K562 (cell line): Measurements from ENCODE around the gene DPH2. TPM values are rescaled to one million over a fixed set of nuclear protein-coding genes. Genes with fewer than 3 reads are reported as not detected.
A peak's percentile ranks its signal among the peaks of the same experiment; 100 is the strongest.

Experiments used
- ATAC-seq: fragments of 200-7000 bp; cut with Tn5 transposase; 3 replicates; pipeline ENCODE4 v1.9.1; 2020; ENCODE audit warnings: moderate library complexity
- BruUV-seq: library from RNA; stranded (reverse); fragments of 400-500 nt; replicated peaks from 2 replicates; lab custom pipeline; 2021; lab: Mats Ljungman, UMichigan
- CTCF ChIA-PET: fragments of 300-600 bp; formaldehyde crosslinking; extraction: SDS; loops from one replicate; lab custom pipeline; 2021; ENCODE audit warnings: low intra/inter-chr PET ratio; lab: Yijun Ruan, JAX
- POLR2A ChIA-PET: fragments of 300-600, 350-650 bp; sonication (Branson Sonifier 250); formaldehyde crosslinking; extraction: SDS; loops from one replicate; lab custom pipeline; 2021; ENCODE audit warnings: antibody characterized with exemption, inconsistent platforms; lab: Yijun Ruan, JAX
- DNase-seq, 4 experiments: peaks; one replicate each; pipeline versions ENCODE4 v3.0.0 to v3.0.0-alpha.2; 2011 to 2018; ENCODE audit warnings: low spot score in 3 of 4, mixed read lengths in 3 of 4; ENCODE audit errors: extremely low read depth in 1 of 4
- FAIRE-seq: peaks from 2 replicates; lab custom pipeline; 2011; peaks lifted over from hg19 to GRCh38; lab: Jason Lieb, UNC
- H2AFZ ChIP-seq: 2 replicates; pipeline ENCODE4 v1.6.0; 2011; ENCODE audit warnings: low read depth, low read length, control low read depth, inconsistent platforms
- H3K27ac ChIP-seq: fragments of 200-600 bp; 3 replicates; pipeline ENCODE4 v1.8.0; 2011; ENCODE audit warnings: low read depth, mild to moderate bottlenecking, control low read depth, inconsistent platforms, low read length, moderate library complexity, mixed read lengths; ENCODE audit errors: extremely low read depth
- H3K27me3 ChIP-seq, 2 experiments: fragments of 300-600 bp in 1 of 2; 2 replicates in 1 of 2; 3 replicates in 1 of 2; pipeline versions ENCODE4 v1.6.0 to v1.8.0; 2011; ENCODE audit warnings: inconsistent platforms in 2 of 2, low read length in 2 of 2, mild to moderate bottlenecking in 1 of 2, mixed read lengths in 1 of 2, moderate library complexity in 1 of 2; ENCODE audit not compliant: control insufficient read depth in 2 of 2, insufficient read depth in 2 of 2
- H3K36me3 ChIP-seq: fragments of 300-600 bp; 3 replicates; pipeline ENCODE4 v1.8.0; 2011; ENCODE audit warnings: mild to moderate bottlenecking, low read length, inconsistent platforms; ENCODE audit not compliant: control insufficient read depth, insufficient read depth
- H3K4me1 ChIP-seq, 2 experiments: fragments of 200-600 bp in 1 of 2; replicated peaks in 1 of 2; 2 replicates in 1 of 2; 3 replicates in 1 of 2; pipeline versions ENCODE4 v1.5.1 to v1.8.0; 2011; ENCODE audit warnings: inconsistent platforms in 2 of 2, low read length in 2 of 2, mild to moderate bottlenecking in 1 of 2, mixed read lengths in 1 of 2, moderate library complexity in 1 of 2; ENCODE audit not compliant: control insufficient read depth in 2 of 2, insufficient read depth in 2 of 2
- H3K4me2 ChIP-seq: 2 replicates; pipeline ENCODE4 v1.6.1; 2011; ENCODE audit warnings: low read length, control low read depth, inconsistent platforms, mixed read lengths; ENCODE audit not compliant: insufficient read depth
- H3K4me3 ChIP-seq: fragments of 200-600 bp; sonication (generic), shearing (Covaris generic); 2 replicates; pipeline ENCODE4 v1.5.1; 2016; ENCODE audit warnings: control low read depth, inconsistent platforms
- H3K79me2 ChIP-seq: fragments of 200-600 bp; 3 replicates; pipeline ENCODE4 v1.8.0; 2011; ENCODE audit warnings: low read length, inconsistent platforms; ENCODE audit not compliant: control insufficient read depth, insufficient read depth
- H3K9ac ChIP-seq, 2 experiments: 2 replicates each; pipeline versions ENCODE4 v1.6.0 to v1.6.1; 2011; ENCODE audit warnings: low read depth in 2 of 2, low read length in 2 of 2, control low read depth in 1 of 2, inconsistent platforms in 1 of 2, mild to moderate bottlenecking in 1 of 2, mixed read lengths in 1 of 2; ENCODE audit not compliant: insufficient read depth in 1 of 2
- H3K9me1 ChIP-seq: one replicate; pipeline ENCODE4 v1.6.0; 2011; ENCODE audit warnings: inconsistent platforms, mild to moderate bottlenecking, low read length, moderate library complexity; ENCODE audit not compliant: control insufficient read depth, insufficient read depth
- H3K9me3 ChIP-seq: replicated peaks from 2 replicates; pipeline ENCODE4 v1.5.1; 2011; ENCODE audit warnings: low read depth, low read length, inconsistent platforms; ENCODE audit not compliant: control insufficient read depth, insufficient read depth
- H4K20me1 ChIP-seq: replicated peaks from 2 replicates; pipeline ENCODE4 v1.6.1; 2011; ENCODE audit warnings: low read length, inconsistent platforms, mixed read lengths; ENCODE audit not compliant: control insufficient read depth, insufficient read depth
- BCL6 ChIP-seq: fragments of 250-450 bp; sonication (Bioruptor Pico); IDR thresholded peaks from 2 replicates; pipeline ENCODE4 v1.4.0; 2020
- NR3C1 ChIP-seq: sonication (generic); formaldehyde crosslinking; IDR thresholded peaks from 2 replicates; pipeline ENCODE4 v1.8.1; 2022; ENCODE audit warnings: missing genetic modification reagents
- NRF1 ChIP-seq, 2 experiments: fragments of 450-650 bp; IDR thresholded peaks in 1 of 2; conservative IDR thresholded peaks in 1 of 2; 2 replicates each; pipeline ENCODE4 v1.6.1; 2014; ENCODE audit warnings: mild to moderate bottlenecking in 2 of 2
- RFX7 ChIP-seq: fragments of 250-450 bp; sonication (Bioruptor Pico); IDR thresholded peaks from 2 replicates; pipeline ENCODE4 v1.5.1; 2021; ENCODE audit warnings: mild to moderate bottlenecking
- ZC3H4 ChIP-seq: sonication (generic); formaldehyde crosslinking; IDR thresholded peaks from 2 replicates; pipeline ENCODE4 v1.9.0; 2021; ENCODE audit warnings: missing genetic modification reagents, borderline replicate concordance
- WGBS: fragments of 100-300 bp; shearing (Covaris generic); methylation state at CpG from one replicate; pipeline ENCODE4 v1.1.6; 2016; ENCODE audit warnings: low coverage, mixed read lengths; ENCODE audit not compliant: insufficient coverage; ENCODE audit errors: missing lambda C conversion rate; 5-methylcytosine and 5-hydroxymethylcytosine counted together
- in situ Hi-C: fragments of 300-500 bp; cut with MboI; formaldehyde crosslinking; loops from 4 replicates; pipeline ENCODE4 v1.15.0; 2018; ENCODE audit warnings: inconsistent platforms, mixed read lengths
- intact Hi-C: fragments of 100-400 bp; cut with micrococcal nuclease; formaldehyde crosslinking; loops from 2 replicates; pipeline ENCODE4 v1.14.2; 2022
- polyA plus RNA-seq, 8 experiments: library from polyadenylated mRNA; depleted of rRNA in 4 of 8; stranded (reverse) in 5 of 8; unstranded in 3 of 8; fragments of >200 nt; fragmentation: Nextera tagmentation in 2 of 8; fragmentation: Illumina TruSeq in 1 of 8; extraction: Ambion mirVana in 2 of 8; extraction: Trizol in 1 of 8; gene quantifications; 2 replicates each; pipeline versions ENCODE4 v1.2.1 to v1.2.3, GENCODE V29; 2011 to 2014; ENCODE audit warnings: inconsistent platforms in 1 of 8, missing spikeins in 1 of 8
- total RNA-seq, 7 experiments: library from RNA; depleted of rRNA in 6 of 7; stranded (reverse); fragments of >200 nt in 6 of 7; fragmentation: Illumina TruSeq in 2 of 7; extraction: Trizol in 2 of 7; gene quantifications; 2 replicates each; pipeline versions ENCODE4 v1.2.1 to v1.2.3, GENCODE V29; 2011 to 2021; ENCODE audit warnings: low replicate concordance in 1 of 7

The DPH2 gene
- total and polyA plus RNA-seq, 9 of the 15 experiments (the other 6 are each of a cell fraction or from before 2014, with no cell fraction given) = 17.9 to 94.1 (median 68.1) TPM

- ATAC-seq = no peak
- CTCF ChIA-PET = no interaction called here
- peaks cover 4% of the 10 kb centered on the region; the same call in 2 of the 3 replicates for H3K36me3 ChIP-seq
- TF ChIP-seq BCL6 (CRISPR knock-in tag) = no peak
- TF ChIP-seq NRF1 (conservative IDR thresholded peaks at IDR 0.05 in 1 of 2, IDR thresholded peaks at IDR 0.05 in 1 of 2) = no peak
- no peak for TF ChIP-seq RFX7 (CRISPR knock-in tag)
- no peak for TF ChIP-seq ZC3H4 (CRISPR knock-in tag)
- TF ChIP-seq NR3C1 (CRISPR knock-in tag) = no peak
- TF ChIP-seq, all 486 proteins: peak for 0
- POLR2A ChIA-PET = interaction anchor here (0.8 kb wide), 1 partner anchor 175 kb away, joined by 4 read pairs; no protein-coding TSS in a partner anchor
- in situ Hi-C loops = loop anchor here (5.0 to 10.0 kb wide), 2 partner anchors 411 to 704 kb away; no protein-coding TSS in a partner anchor
- H3K79me2 ChIP-seq = no peaks in the 10 kb centered on the region
- H3K9me1 ChIP-seq = peaks cover 9% of the 10 kb centered on the region
- no peak overlapping the region for H3K27ac ChIP-seq
- H3K4me2 ChIP-seq = no peak overlapping the region
- BruUV-seq = no TSS peak
- peak overlapping the region in 1 of 2 experiments; percentile 61; a peak in 1 of 4 replicates for H3K9ac ChIP-seq
- 0 out of 2 replicates have a peak, but pooled peaks cover 3% of the 10 kb centered on the region for H4K20me1 ChIP-seq
- H3K9me3 ChIP-seq = no peaks in the 10 kb centered on the region
- no peak for FAIRE-seq
- H3K27me3 ChIP-seq = no peaks in the 10 kb centered on the region
- intact Hi-C loops = no loop called here
- WGBS = 64% methylated on average over 10 of the region's 10 CpGs
- DNase-seq = no peak
- no peak overlapping the region for H3K4me3 ChIP-seq
- H2AFZ ChIP-seq = no peak overlapping the region
- peaks cover 12 to 22% of the 10 kb centered on the region in 2 experiments; a peak in 4 of 5 replicates for H3K4me1 ChIP-seq
Measured at GRCh38 chr1:43938383-43938782, 31.4 kb upstream of the DPH2 start.
